ENCODE measurements around the gene OPCML.

OPCML gene

GRCh38 chr11:132913886-132914285 lies 618.4 kb downstream of the OPCML start:
- H3K27me3 ChIP-seq (ENCODE audit: insufficient read depth, poor library complexity, severe bottlenecking) = no peaks in the 10 kb centered on the region
- TF ChIP-seq REST (IDR thresholded peaks at IDR 0.05; ENCODE audit: insufficient replicate concordance, low read depth) (no peak), POLR2AphosphoS5 (IDR thresholded peaks at IDR 0.05; ENCODE audit: low read depth) (no peak), GABPA (IDR thresholded peaks at IDR 0.05; ENCODE audit: low read depth) (no peak), CTCF (IDR thresholded peaks at IDR 0.05; ENCODE audit: insufficient read depth, low read length) (no peak), SPI1 (IDR thresholded peaks at IDR 0.05; ENCODE audit: borderline replicate concordance, low read depth) (no peak)

GRCh38 chr11:132913295-132913694 lies 619.0 kb downstream of the OPCML start:
- TF ChIP-seq POLR2AphosphoS5 (IDR thresholded peaks at IDR 0.05; ENCODE audit: low read depth) (no peak), CTCF (IDR thresholded peaks at IDR 0.05; ENCODE audit: insufficient read depth, low read length) (no peak), SPI1 (IDR thresholded peaks at IDR 0.05; ENCODE audit: borderline replicate concordance, low read depth) (no peak), REST (IDR thresholded peaks at IDR 0.05; ENCODE audit: insufficient replicate concordance, low read depth) (no peak), GABPA (IDR thresholded peaks at IDR 0.05; ENCODE audit: low read depth) (no peak)
- no peak overlapping the region for H3K4me3 ChIP-seq (replicated peaks; ENCODE audit: insufficient read depth, low read length)
- DNase-seq (ENCODE audit: low read depth in 1 of 2, low spot score in 1 of 2) = no peak
- no peak overlapping the region for H3K27ac ChIP-seq (replicated peaks)
- H3K27me3 ChIP-seq (ENCODE audit: insufficient read depth, poor library complexity, severe bottlenecking) = no peaks in the 10 kb centered on the region

More at GRCh38 chr11:132913886-132914285, 618.4 kb downstream of the OPCML start:
- H3K4me3 ChIP-seq (replicated peaks; ENCODE audit: insufficient read depth, low read length) = no peak overlapping the region
- H3K27ac ChIP-seq (replicated peaks) = no peak overlapping the region
- DNase-seq (ENCODE audit: low read depth in 1 of 2, low spot score in 1 of 2) = no peak

- TF ChIP-seq REST (IDR thresholded peaks at IDR 0.05; ENCODE audit: insufficient replicate concordance, low read depth) = no peak
- no peak for TF ChIP-seq CTCF (IDR thresholded peaks at IDR 0.05; ENCODE audit: insufficient read depth, low read length)
- TF ChIP-seq SPI1 (IDR thresholded peaks at IDR 0.05; ENCODE audit: borderline replicate concordance, low read depth) = no peak
- TF ChIP-seq GABPA (IDR thresholded peaks at IDR 0.05; ENCODE audit: low read depth) = no peak
These were observed 621.1 kb downstream of the OPCML start for GRCh38 chr11:132911186-132911585.

More at GRCh38 chr11:132911186-132911585, 621.1 kb downstream of the OPCML start:
- Histone ChIP-seq H3K27me3 (ENCODE audit: insufficient read depth, poor library complexity, severe bottlenecking) (no peaks in the 10 kb centered on the region), H3K27ac (replicated peaks) (no peak overlapping the region), H3K4me3 (replicated peaks; ENCODE audit: insufficient read depth, low read length) (no peak overlapping the region)
- no peak for DNase-seq (ENCODE audit: low read depth in 1 of 2, low spot score in 1 of 2)

All from HL-60 (cell line).